GM12878 (cell line): ENCODE results near the gene BANP.

Experiments
- EZH2 ChIP-seq: IDR thresholded peaks from 2 replicates; pipeline ENCODE4 v1.6.1; 2012; ENCODE audit warnings: low read depth, mild to moderate bottlenecking, control low read depth, inconsistent platforms, low read length, borderline replicate concordance; ENCODE audit not compliant: control insufficient read depth
- KDM1A ChIP-seq: fragments of 200-600 bp; sonication (generic); IDR thresholded peaks from 2 replicates; pipeline ENCODE4 v1.6.1; 2016; ENCODE audit warnings: borderline replicate concordance
- KLF5 ChIP-seq: fragments of 450-650 bp; IDR thresholded peaks from 2 replicates; pipeline ENCODE4 v1.6.1; 2014; ENCODE audit warnings: mild to moderate bottlenecking; ENCODE audit not compliant: partially characterized antibody
- MEF2A ChIP-seq: IDR thresholded peaks from 2 replicates; pipeline ENCODE4 v1.6.1; 2011; ENCODE audit warnings: low read depth, mild to moderate bottlenecking, low read length, moderate library complexity; ENCODE audit not compliant: insufficient read depth
- MTA3 ChIP-seq: IDR thresholded peaks from 2 replicates; pipeline ENCODE4 v1.6.1; 2012; ENCODE audit warnings: low read length, inconsistent platforms, borderline replicate concordance
- POLR2A ChIP-seq: IDR thresholded peaks from 2 replicates; pipeline ENCODE4 v1.6.1; 2011; ENCODE audit warnings: low read depth, mild to moderate bottlenecking, low read length
- POLR2AphosphoS2 ChIP-seq: IDR thresholded peaks from 2 replicates; pipeline ENCODE4 v1.6.1; 2011; ENCODE audit warnings: low read depth, mild to moderate bottlenecking, low read length, improper control_type of control experiment, moderate library complexity
- POLR2AphosphoS5 ChIP-seq: IDR thresholded peaks from 2 replicates; pipeline ENCODE4 v1.6.1; 2011; ENCODE audit warnings: mild to moderate bottlenecking, low read length, inconsistent platforms
- RELA ChIP-seq: fragments of 450-650 bp; IDR thresholded peaks from 2 replicates; pipeline ENCODE4 v1.8.0; 2014; ENCODE audit warnings: borderline replicate concordance; ENCODE audit not compliant: partially characterized antibody
- SMC3 ChIP-seq: IDR thresholded peaks from 2 replicates; pipeline ENCODE4 v1.6.1; 2011; ENCODE audit warnings: low read length, improper control_type of control experiment, borderline replicate concordance
- SP1 ChIP-seq: IDR thresholded peaks from one replicate; pipeline ENCODE4 v1.6.1; 2011; ENCODE audit warnings: low read depth, low read length
- TF ChIP-seq, protein P1 (sequence below), 3 experiments: IDR thresholded peaks in 2 of 3; conservative IDR thresholded peaks in 1 of 3; 2 replicates each; pipeline ENCODE4 v1.5.1; 2011; ENCODE audit warnings: low read depth in 3 of 3, low read length in 3 of 3, mild to moderate bottlenecking in 3 of 3, control low read depth in 2 of 3, moderate library complexity in 2 of 3, inconsistent platforms in 1 of 3, mixed read lengths in 1 of 3; ENCODE audit not compliant: control insufficient read depth in 2 of 3, insufficient read depth in 1 of 3; ENCODE audit errors: extremely low read depth in 1 of 3
- TF ChIP-seq, protein P2 (sequence below): fragments of 450-650 bp; IDR thresholded peaks from 2 replicates; pipeline ENCODE4 v1.6.1; 2018; ENCODE audit warnings: mild to moderate bottlenecking, low read depth, moderate library complexity; ENCODE audit not compliant: partially characterized antibody

DNA sequence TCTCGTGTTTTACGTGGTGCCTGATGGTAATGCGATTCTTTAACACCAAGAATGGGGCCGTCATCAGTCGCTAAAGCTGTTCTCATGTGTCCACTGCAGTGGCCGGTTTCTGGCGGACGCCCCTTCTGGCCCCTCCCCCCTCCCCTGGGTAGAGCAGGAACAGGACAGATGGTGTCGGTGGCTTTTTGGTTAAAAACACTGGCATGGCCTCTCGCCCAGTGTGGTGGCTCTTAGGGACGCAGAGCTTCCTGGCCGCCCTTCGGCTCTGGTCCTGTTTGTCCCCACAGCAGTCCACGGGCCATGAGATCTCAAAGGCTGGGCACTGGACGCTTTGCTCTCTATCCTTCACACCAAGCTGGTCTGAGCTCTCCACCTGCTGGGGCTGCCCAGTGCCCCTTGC lies 151.8 kb downstream of the BANP start:
- TF ChIP-seq KLF5 (no peak), MTA3 (no peak), SMC3 (no peak), POLR2AphosphoS5 (no peak), SP1 (no peak), POLR2AphosphoS2 (no peak), POLR2A (no peak), MEF2A (no peak), KDM1A (no peak), RELA (no peak), EZH2 (no peak)
- TF ChIP-seq, protein P1, sequence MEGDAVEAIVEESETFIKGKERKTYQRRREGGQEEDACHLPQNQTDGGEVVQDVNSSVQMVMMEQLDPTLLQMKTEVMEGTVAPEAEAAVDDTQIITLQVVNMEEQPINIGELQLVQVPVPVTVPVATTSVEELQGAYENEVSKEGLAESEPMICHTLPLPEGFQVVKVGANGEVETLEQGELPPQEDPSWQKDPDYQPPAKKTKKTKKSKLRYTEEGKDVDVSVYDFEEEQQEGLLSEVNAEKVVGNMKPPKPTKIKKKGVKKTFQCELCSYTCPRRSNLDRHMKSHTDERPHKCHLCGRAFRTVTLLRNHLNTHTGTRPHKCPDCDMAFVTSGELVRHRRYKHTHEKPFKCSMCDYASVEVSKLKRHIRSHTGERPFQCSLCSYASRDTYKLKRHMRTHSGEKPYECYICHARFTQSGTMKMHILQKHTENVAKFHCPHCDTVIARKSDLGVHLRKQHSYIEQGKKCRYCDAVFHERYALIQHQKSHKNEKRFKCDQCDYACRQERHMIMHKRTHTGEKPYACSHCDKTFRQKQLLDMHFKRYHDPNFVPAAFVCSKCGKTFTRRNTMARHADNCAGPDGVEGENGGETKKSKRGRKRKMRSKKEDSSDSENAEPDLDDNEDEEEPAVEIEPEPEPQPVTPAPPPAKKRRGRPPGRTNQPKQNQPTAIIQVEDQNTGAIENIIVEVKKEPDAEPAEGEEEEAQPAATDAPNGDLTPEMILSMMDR (IDR thresholded peaks at IDR 0.05 in 2 of 3, conservative IDR thresholded peaks at IDR 0.05 in 1 of 3; ENCODE audit: control insufficient read depth in 2 of 3, extremely low read depth in 1 of 3, insufficient read depth in 1 of 3, low read depth in 3 of 3, low read length in 3 of 3): no peak
- TF ChIP-seq, protein P2, sequence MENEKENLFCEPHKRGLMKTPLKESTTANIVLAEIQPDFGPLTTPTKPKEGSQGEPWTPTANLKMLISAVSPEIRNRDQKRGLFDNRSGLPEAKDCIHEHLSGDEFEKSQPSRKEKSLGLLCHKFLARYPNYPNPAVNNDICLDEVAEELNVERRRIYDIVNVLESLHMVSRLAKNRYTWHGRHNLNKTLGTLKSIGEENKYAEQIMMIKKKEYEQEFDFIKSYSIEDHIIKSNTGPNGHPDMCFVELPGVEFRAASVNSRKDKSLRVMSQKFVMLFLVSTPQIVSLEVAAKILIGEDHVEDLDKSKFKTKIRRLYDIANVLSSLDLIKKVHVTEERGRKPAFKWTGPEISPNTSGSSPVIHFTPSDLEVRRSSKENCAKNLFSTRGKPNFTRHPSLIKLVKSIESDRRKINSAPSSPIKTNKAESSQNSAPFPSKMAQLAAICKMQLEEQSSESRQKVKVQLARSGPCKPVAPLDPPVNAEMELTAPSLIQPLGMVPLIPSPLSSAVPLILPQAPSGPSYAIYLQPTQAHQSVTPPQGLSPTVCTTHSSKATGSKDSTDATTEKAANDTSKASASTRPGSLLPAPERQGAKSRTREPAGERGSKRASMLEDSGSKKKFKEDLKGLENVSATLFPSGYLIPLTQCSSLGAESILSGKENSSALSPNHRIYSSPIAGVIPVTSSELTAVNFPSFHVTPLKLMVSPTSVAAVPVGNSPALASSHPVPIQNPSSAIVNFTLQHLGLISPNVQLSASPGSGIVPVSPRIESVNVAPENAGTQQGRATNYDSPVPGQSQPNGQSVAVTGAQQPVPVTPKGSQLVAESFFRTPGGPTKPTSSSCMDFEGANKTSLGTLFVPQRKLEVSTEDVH: no peak
